ENCODE data around the gene MPZL1.

GRCh38 chr1:167798952-167799351, 77.2 kb downstream of the MPZL1 start:
- TF ChIP-seq CTCF (conservative IDR thresholded peaks at IDR 0.05 in 1 of 2, IDR thresholded peaks at IDR 0.05 in 1 of 2; ENCODE audit: low read depth in 1 of 2, low read length in 2 of 2) (no peak), EZH2 (IDR thresholded peaks at IDR 0.05; ENCODE audit: low read length, missing control alignments) (no peak)
